ENCODE results near the gene RB1. TPM values are rescaled to one million over a fixed set of nuclear protein-coding genes. Genes with fewer than 3 reads are reported as not detected.

RB1 gene
- 21.4 and 31.4 TPM in 2 replicates for total RNA-seq

DNA sequence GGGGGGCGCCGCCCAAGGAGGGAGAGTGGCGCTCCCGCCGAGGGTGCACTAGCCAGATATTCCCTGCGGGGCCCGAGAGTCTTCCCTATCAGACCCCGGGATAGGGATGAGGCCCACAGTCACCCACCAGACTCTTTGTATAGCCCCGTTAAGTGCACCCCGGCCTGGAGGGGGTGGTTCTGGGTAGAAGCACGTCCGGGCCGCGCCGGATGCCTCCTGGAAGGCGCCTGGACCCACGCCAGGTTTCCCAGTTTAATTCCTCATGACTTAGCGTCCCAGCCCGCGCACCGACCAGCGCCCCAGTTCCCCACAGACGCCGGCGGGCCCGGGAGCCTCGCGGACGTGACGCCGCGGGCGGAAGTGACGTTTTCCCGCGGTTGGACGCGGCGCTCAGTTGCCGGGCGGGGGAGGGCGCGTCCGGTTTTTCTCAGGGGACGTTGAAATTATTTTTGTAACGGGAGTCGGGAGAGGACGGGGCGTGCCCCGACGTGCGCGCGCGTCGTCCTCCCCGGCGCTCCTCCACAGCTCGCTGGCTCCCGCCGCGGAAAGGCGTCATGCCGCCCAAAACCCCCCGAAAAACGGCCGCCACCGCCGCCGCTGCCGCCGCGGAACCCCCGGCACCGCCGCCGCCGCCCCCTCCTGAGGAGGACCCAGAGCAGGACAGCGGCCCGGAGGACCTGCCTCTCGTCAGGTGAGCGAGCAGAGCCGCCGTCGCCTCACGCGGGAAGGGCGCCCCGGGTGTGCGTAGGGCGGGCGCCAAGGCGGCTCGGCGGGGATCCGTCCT, at the start of gene RB1:
RB1 (plus strand) TSS at position 393 of the 784 bp plus-strand sequence; CDS start at position 555, 162 bp downstream.
- peak; percentile 72 for DNase-seq (ENCODE audit: low read depth, low spot score)

- no peak for DNase-seq (ENCODE audit: low read depth, low spot score)
These were observed 49.7 kb upstream of the RB1 start for GRCh38 chr13:48253849-48254248.

DNA sequence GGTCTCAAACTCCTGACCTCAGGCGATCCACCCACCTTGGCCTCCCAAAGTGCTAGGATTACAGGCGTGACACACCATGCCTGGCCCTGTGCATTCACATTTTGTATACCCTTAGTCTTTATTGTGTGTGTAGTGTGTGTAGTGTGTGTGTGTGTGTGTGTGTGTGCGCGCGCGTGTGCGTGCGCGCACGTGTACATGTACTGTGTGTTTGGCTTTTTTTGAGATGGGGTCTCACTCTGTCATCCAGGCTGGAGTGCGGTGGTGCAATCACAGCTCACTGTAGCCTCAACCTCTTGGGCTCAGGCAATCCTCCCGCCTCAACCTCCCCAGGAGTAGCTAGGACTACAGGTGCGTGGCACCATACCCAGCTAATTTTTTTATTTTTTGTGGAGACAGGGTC, 48.5 kb upstream of the RB1 start:
- DNase-seq (ENCODE audit: low read depth, low spot score): no peak

DNA sequence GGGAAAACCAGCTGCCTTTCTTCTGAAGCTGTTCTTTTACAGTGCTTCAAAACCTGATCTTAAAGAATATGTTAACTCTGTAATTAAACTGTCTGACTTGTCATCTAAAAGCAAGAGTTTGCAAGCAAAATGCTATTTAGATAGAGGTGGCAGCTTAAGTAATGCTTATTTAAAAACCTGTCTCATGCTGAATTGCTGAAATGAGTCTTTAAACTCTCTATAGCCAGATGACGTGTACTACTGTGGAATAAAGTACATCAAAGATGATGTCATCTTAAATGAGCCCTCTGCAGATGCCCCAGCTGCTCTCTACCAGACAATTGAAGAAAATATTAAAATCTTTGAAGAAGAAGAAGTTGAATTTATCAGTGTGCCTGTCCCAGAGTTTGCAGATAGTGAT, 47.6 kb upstream of the RB1 start:
- no peak for DNase-seq (ENCODE audit: low read depth, low spot score)

GRCh38 chr13:48258002-48258401, 45.5 kb upstream of the RB1 start:
- no peak for DNase-seq (ENCODE audit: low read depth, low spot score)

GRCh38 chr13:48258430-48258829, 45.1 kb upstream of the RB1 start:
- DNase-seq (ENCODE audit: low read depth, low spot score): no peak

- DNase-seq (ENCODE audit: low read depth, low spot score): no peak
These were observed 42.6 kb upstream of the RB1 start for GRCh38 chr13:48260970-48261369.

DNA sequence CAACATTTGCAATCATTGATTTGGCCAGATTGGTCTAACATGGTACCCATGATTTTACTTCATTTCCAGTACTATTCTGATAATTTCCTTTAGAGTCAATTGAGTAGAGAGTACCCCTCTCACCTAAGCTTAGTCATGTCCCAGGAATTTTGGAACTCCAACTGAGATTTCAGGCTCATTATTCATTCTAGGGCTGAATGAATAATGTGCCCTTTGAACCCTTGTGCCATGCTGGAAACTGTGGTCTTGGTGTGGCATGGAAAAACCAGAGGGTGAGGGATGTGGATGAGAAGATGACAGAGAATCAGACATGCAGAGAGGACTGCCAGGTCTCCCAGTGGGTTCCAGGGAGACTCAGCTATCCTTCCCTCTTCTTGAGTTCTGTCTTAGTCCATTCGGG, 40.4 kb upstream of the RB1 start:
- no peak for DNase-seq (ENCODE audit: low read depth, low spot score)

- no peak for DNase-seq (ENCODE audit: low read depth, low spot score)
These were observed 39.5 kb upstream of the RB1 start for GRCh38 chr13:48264058-48264457.

DNA sequence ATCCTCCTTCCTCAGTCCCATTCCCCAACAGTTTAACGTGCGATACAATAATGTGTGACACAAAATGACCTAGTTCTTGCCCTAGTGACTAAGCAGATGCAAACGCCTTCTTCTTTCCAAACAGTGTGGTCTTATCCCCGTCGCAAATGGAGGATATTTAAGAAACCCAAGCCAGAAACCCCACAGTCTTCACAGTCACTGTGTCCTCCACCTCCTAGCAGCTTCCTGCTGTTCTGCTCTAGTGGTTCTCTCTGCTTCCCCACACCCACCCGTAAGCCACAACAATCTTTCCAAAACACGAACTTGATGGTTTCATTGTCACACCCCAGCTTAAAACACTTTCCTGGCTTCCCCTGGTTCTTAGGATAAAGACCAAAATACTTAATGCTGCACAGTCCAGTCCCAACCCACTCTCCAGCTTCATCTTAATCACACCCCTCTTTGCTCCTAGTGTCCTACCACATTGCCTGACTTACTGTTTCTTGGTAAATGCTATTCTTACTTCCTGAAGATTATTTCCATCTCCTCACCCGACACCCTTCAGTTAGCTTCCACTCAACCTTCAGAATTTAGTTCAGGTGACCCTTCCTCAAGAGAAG, 38.2 kb upstream of the RB1 start:
- DNase-seq (ENCODE audit: low read depth, low spot score): no peak

- DNase-seq (ENCODE audit: low read depth, low spot score): no peak
These were observed 37.4 kb upstream of the RB1 start for GRCh38 chr13:48266150-48266549.

DNA sequence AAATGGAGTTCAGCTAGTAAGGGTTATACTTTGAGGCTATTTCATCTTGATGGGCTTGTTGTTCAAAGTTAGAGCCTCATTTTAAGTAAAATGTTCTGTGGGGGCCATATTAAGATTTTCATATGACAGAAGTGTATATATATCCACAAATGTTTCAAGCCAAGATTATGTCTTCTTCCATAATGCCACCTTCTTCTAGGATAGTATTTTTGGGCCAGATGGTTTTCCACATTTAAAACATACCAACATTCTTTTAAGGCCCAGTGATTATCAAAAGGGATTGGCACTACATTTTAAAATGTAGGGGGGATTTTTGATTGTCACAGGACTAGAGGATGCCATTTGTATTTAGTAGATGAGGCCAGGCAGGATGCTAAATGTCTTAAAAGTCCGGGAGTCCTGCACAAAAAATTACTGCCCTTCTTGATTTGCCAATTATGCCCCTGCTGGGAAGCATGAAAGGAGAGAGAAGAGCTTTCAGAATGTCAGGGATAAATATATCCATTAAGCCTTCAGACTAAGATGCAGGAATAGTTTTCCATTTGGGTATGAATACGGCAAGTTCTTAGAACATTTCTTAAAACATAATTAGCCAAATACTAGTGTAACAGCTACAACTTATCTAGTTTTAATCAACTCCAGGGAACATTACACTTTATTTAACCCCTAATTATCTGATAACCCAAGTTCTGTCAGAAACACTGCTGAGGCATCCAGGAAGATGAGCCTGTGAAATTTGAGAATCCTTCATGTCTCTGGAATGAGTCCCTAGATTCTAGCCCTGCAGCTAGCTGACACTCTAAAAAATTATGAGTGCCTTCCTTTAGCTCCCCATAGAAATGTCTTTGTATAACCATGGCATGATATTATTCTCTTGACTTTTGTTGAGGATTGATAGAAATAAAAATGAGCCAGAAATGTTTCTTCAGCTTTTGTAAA, 36.6 kb upstream of the RB1 start:
- DNase-seq (ENCODE audit: low read depth, low spot score): no peak

- DNase-seq (ENCODE audit: low read depth, low spot score): no peak
These were observed 35.5 kb upstream of the RB1 start for GRCh38 chr13:48268019-48268418.

DNA sequence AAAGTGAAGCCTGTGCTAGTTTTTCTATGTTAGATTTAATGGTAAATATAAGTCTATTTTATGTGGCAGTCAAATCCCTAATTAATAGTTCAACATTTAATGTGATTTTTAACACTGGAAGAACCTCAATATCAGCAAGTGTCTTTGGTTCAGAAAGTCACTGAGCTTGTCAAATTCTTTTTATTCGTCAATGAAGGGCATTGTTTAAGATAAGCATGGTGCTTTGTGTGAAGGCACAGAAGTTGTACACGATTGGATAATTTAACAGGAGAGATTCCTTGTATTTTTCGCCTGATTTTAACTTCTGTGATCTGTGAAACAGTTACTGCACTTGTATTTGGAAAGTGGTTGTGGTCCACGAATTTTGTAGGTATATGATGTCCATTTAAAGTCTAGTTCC, 30.2 kb upstream of the RB1 start:
- DNase-seq (ENCODE audit: low read depth, low spot score): no peak

DNA sequence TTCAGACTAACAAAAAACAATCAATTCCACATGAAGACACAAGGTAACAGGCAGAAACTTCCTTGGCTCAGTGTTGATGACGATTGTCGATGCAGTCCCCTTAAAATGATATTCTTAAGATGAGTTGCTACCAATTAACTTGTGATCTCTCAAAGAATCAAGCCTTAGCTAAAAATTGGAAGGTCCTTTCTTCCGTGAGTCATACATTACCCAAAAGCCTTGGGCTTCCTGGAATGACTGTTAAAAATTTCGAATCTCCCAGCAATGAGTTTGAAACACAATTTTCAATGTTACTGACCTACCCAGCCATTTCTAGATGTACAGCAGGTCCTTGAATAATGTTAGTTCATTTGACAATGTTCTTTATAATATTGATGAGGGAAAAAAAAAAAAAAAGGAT, 28.0 kb upstream of the RB1 start:
- DNase-seq (ENCODE audit: low read depth, low spot score): no peak

- DNase-seq (ENCODE audit: low read depth, low spot score): no peak
These were observed 24.7 kb upstream of the RB1 start for GRCh38 chr13:48278806-48279205.

- DNase-seq (ENCODE audit: low read depth, low spot score): no peak
These were observed 22.0 kb upstream of the RB1 start for GRCh38 chr13:48281556-48281955.

- DNase-seq (ENCODE audit: low read depth, low spot score): no peak
These were observed 11.8 kb upstream of the RB1 start for GRCh38 chr13:48291730-48292129.

- DNase-seq (ENCODE audit: low read depth, low spot score): no peak
These were observed 10.9 kb upstream of the RB1 start for GRCh38 chr13:48292650-48293049.

GRCh38 chr13:48294653-48295052, 8.9 kb upstream of the RB1 start:
- DNase-seq (ENCODE audit: low read depth, low spot score): no peak

- DNase-seq (ENCODE audit: low read depth, low spot score): no peak
These were observed 8.3 kb upstream of the RB1 start for GRCh38 chr13:48295271-48295670.

DNA sequence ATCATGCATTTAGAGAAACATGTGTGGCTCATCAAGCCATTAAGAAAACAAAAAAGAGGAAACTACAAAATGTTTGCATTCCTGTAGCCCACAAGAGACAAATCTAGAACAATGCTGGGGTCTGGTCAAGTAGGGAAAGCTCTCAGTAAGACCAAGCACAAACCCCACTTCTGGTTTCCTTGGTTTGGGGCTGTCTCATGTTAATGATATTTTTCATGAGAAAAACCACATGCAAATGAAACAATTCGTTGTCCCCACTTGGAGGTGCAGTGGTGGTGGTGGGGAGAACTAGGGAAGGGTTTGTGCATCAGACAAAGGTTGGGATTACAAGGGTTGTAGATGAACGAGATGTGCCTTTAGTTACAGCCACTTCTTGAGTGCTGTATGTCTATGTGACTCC, 7.0 kb upstream of the RB1 start:
- DNase-seq (ENCODE audit: low read depth, low spot score): no peak

Measured in pulmonary artery endothelial cell (primary cell).